ENCODE results near the gene LHX3.

LHX3 gene

GRCh38 chr9:136228107-136228875 is 23.4 kb upstream of the LHX3 start:
- DNase-seq (ENCODE audit: low read depth, low spot score), result peak; percentile 83

GRCh38 chr9:136226680-136227407 is 21.9 kb upstream of the LHX3 start:
- no peak for DNase-seq (ENCODE audit: low read depth, low spot score)

DNA sequence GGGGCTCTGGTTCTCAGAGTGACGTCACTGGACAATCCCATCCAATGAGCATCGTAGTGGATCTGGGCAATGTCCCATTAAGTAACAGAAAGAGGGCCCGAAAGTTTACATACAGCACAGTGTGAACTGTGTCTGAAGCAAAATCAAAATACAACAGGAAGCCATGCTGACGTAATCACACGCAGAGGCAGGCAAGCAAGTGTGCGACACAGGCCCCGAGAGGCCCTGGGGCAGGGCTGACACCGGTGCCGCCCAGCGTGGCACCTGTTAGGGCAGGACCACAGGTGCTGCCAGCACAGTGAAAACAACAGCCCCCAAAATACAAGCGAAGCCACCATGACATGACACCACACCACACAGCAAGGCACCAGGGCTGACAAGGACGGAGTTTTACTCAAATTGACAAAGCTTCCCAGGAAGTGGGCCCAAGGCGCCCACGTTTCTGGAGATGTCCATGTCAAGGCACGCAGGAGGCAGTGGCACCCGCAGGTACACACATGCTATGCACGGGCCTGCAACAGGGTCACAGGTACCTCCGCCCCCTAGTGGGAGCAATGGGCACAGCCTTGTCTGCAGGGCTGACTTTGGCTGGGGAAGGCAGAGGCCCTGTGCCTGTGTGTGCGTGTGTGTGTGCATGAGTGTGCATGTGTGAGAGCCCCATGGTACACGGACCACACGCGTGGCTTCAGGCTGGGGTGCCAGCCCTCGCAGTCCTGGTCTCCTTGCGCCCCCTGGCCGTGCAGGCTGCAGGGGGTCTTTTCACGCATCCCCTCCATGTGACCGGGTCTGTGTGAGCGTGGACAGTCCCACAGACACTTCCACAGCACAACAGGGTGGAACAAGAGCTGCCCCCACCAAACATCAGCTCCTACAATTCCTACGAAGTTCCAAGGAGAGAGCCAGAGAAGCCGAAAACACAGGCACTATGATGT is 21.1 kb upstream of the LHX3 start:
- DNase-seq (ENCODE audit: low read depth, low spot score), result peak; percentile 67

DNA sequence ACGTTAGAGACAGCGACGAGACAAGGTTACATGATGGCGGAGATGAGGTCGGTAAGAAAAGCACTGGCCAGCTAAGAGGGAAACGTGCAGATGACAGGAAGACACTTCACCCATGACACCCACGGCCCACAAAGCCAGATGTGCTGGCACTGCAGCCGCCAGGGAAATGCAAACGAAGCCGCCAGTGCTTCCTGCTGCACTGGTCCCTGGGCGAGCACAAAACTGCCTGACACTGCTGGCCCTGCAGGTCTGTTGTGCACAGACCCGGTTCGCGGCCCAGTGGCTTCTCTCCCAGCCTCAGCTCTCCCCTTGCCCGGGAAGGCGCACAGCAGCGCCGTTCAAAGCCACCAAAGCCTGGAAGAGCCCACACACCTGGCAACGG is 20.4 kb upstream of the LHX3 start:
- DNase-seq (ENCODE audit: low read depth, low spot score), result no peak

- DNase-seq (ENCODE audit: low read depth, low spot score), result no peak
These were observed 19.1 kb upstream of the LHX3 start for GRCh38 chr9:136223871-136224640.

GRCh38 chr9:136222906-136223285 is 18.0 kb upstream of the LHX3 start:
- DNase-seq (ENCODE audit: low read depth, low spot score), result no peak

DNA sequence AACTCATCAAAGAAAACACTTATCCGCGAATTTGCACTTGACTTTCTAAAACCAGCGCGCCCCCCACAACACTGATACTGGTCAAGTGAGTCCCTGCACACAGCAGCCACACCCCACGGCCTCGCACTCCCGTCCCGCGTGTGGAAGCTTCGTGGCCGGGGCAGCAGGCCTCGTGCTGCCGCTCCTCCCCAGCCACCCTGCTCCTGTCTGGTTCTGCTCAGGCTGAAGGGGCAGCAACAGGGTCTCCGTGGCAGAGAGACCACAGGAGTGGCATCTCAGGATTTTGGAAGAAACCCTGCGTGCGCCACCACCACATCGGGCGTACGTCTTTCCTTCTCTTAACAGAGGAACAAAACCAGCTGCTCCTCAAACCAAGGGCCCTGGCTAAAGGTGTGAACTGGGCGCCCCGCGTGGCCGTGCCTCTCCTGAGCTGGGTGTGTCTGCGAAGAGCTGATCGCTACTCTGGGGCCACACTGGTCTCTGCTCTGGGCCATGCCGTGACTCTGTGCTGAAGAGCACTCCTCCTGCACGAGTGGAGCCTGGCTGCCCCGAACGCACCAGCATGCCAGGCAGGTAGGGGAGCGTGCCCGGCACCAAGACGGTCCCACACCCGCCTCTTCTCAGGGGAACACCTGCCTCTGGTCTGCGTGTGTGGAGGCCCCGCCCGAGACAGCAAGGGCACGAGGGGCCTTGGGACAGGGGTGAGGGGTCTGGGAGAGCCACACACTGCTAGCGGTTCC is 17.4 kb upstream of the LHX3 start:
- no peak for DNase-seq (ENCODE audit: low read depth, low spot score)

DNA sequence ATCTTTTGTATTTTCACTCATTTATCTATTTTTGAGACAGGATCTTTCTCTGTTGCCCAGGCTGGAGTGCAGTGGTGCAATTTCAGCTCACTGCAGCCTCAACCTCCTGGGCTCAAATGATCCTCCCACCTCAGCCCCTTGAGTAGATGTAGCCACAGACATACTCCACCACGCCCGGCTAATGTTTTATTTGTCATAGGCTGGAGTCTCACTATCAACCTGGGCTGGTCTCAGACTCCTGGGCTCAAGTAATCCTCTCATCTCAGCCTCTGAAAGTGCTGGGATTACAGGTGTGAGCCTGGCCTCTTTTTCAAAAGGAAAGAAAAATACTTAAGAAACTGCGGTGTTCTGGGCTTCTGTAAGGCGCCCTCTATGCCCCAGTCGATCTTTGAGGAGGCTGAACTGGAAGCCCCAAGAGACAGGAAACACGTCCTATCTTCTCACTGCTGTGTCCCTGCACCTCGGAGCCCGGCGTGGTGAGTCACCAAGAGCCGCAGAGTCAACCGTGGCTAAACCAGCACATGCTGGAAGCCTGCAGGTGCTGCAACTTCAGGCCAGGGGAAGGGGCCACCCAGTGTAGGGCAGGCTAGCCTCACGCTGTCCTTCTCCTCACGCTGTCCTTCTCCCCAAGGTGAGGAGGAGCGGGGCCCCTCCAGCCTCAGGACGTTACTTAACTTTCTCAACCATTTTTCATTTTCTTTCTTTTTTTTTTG is 15.2 kb upstream of the LHX3 start:
- peak; percentile 57 for DNase-seq (ENCODE audit: low read depth, low spot score)

DNA sequence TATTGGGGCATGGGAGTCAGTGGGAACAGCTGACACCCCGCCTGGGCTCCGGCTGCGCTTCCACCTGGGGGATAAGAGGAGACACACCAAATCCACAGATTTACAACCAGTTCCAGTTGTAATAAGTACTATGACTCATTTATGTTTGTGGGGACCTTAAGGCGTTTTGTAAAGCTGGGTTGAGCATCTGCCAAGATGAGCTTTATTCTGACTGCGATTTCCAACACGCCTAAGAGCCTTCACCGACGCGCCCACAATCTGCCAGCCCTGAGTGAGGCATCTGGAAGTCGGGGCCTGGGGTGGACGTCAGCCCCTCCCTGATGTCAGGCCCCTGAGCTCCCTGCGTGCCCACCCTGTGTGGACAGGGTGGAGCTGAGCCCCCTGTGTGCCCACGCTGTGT is 14.3 kb upstream of the LHX3 start:
- peak; percentile 71 for DNase-seq (ENCODE audit: low read depth, low spot score)

GRCh38 chr9:136218673-136219072 is 13.7 kb upstream of the LHX3 start:
- no peak for DNase-seq (ENCODE audit: low read depth, low spot score)

GRCh38 chr9:136218271-136218670 is 13.3 kb upstream of the LHX3 start:
- no peak for DNase-seq (ENCODE audit: low read depth, low spot score)

DNA sequence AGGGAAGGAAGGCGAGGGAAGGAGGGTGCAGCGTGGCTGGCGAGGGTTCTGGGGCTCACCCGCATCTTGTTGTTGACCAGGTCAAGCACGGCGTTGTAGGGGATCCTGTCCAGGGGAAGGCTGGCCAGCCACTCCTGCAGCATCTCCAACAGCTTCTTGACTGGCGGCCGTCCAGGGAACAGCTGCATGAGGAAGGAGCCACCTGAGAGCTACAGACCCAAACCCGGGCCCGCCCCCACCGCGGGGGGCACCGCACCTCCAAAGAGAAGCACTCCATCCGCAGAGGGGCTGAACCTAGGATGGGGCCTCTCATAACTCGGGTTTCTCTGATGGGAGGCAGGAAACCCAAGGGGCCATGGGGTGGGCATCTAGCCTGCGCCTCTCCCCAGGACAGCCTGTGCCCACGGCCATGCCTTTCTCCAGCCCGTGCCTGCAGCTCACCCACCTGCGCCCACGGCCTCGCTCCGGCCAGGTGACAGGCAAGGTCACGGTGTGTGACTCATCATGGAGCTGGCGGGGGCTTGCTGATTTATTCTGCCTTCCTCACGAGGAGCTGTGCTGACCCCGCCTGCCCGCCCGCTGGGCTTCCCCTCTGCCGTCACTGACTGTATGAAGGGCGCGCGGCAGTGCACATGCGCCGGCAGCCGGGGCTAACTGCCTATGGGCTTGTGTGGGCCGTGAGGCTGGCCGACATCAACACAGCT is 11.8 kb upstream of the LHX3 start:
- no peak for DNase-seq (ENCODE audit: low read depth, low spot score)

GRCh38 chr9:136213733-136214132 is 8.8 kb upstream of the LHX3 start:
- DNase-seq (ENCODE audit: low read depth, low spot score), result no peak

DNA sequence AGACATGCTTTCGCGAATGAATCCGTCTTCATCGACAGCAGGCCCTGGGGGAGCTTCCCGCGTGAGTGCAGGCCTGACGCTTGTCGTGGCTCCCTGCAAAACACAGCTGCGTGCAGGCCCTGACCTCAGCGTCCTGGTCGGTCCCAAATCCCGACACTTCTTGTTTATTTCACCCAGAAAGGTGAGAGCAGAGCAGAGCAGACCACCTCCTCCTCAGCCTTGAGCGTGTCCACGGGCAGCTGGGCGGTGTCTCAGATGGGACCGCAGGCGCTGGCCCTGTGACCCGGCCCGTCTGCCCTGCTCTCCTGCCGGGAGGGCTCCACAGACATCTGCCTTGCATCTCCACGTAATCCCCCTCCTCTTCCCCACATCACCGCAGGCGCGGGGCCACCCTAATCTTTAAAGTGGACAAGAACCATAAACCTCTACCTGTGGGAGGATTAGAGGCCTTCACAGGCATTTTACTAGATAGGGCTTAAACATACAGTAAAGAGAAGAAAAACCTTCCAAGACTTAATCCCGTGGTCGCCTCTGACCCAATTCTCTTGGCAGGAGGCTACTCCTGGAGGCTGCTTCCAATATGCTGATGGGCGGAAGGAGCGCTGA is 7.5 kb upstream of the LHX3 start:
- DNase-seq (ENCODE audit: low read depth, low spot score), result no peak

DNA sequence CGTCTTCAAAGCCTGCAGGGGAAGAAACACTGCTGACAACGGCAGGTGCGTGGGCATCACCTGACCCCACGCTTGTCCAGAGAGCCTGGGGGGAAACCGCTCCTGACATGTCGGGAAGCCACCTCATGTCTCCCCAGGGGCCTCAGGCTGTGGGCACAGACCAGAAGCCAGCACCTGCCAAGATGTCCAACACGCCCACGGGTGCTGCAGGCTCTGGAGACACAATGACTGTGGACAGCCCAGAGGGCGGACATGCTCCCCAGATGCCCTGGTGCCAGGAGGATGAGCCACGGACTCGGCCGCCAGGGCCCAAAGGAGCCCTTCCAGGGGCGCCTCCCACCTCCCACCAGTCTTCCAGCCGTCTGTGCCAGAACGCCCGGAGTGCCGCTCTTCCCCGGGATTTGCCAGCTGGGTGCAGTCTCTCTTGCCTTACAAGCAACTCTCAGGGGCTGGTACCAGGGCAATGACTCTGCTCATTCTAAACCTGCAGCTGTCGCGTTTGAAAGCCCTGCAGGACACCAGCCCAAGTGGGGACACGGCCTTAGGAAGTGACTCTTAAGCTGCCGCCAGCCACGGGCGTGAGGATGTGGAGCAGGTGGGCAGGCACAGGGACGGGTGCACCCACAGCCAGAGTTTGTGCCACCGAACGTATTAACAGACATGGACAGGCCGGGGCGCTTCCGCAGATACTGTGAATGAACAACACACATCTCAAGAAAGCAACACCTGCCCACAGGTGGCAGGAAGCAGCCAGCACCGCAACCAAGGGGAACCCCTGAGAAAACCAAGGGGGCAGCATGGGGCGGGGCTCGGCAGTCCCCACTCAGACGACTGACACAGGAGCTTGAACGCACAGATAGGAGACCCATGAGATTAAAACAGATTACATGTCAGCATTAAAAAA is 6.8 kb upstream of the LHX3 start:
- DNase-seq (ENCODE audit: low read depth, low spot score), result no peak

- no peak for DNase-seq (ENCODE audit: low read depth, low spot score)
These were observed 6.1 kb upstream of the LHX3 start for GRCh38 chr9:136211006-136211405.

DNA sequence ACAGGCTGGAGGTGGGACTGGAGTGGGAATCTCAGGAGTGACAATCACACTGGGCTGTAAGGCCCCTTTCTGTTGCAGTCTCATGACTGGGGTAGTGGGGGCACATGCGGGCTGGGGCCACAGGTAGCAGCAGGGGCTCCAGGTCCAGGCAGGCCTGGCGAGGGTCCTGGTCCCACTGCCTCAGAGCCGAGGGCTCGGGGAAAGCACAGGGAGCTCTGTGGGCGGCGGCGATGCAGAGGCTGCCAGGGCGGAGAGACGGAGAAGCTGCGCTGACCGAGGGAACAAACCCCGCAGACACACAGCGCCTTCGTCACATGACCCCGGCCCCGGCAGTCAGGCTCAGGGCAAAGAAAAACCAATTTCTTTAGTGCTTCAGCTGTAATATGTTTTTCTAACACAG is 5.3 kb upstream of the LHX3 start:
- no peak for DNase-seq (ENCODE audit: low read depth, low spot score)

DNA sequence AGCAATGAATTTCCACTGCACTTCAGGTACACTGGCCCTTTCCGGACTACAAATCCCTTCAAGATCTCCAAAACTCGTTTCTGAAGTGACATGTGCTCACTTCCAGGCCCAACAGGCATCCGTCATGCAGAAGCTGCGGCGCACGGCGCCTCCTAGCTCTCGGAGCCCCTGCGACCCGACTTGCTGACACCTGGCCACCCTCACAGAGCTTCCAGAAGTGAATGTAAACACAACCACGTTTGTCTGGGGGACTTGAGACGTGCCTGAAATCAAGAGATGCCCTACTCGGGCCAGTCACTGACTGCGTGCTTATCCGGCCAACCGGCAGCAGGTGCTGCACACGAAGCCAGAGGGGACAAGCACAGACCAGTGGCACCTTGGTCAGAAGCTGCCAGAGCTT is 4.9 kb upstream of the LHX3 start:
- no peak for DNase-seq (ENCODE audit: low read depth, low spot score)
